Fibroblast of skin of left biceps (primary cell): ENCODE data around the gene GOLGA6C.
"Not testable (repeated sequence)": the region's sequence is repeated elsewhere in the genome, so short reads cannot be mapped to it uniquely, and the experiment has no call there.

Experiments used
- DNase-seq, 2 experiments: peaks; one replicate each; pipeline ENCODE4 v3.0.0-alpha.2; 2013; ENCODE audit warnings: low read depth in 2 of 2

The GOLGA6C gene

GRCh38 chr15:75258034-75258433 lies at the start of gene GOLGA6C:
GOLGA6C (plus strand) TSS chr15:75258334; CDS start chr15:75258599, 265 bp downstream.
- not testable (repeated sequence) for DNase-seq

- DNase-seq: no peak
These were observed 49.4 kb upstream of the GOLGA6C start for GRCh38 chr15:75208501-75209288.

GRCh38 chr15:75209289-75209676 lies 48.9 kb upstream of the GOLGA6C start:
- DNase-seq: no peak

GRCh38 chr15:75210811-75211230 lies 47.3 kb upstream of the GOLGA6C start:
- no peak for DNase-seq

- DNase-seq: no peak
These were observed 46.5 kb upstream of the GOLGA6C start for GRCh38 chr15:75211436-75212199.

- DNase-seq: no peak
These were observed 45.8 kb upstream of the GOLGA6C start for GRCh38 chr15:75212200-75212858.

GRCh38 chr15:75213212-75213767 lies 44.8 kb upstream of the GOLGA6C start:
- DNase-seq: no peak

- DNase-seq: no peak
These were observed 44.3 kb upstream of the GOLGA6C start for GRCh38 chr15:75213768-75214221.

- no peak for DNase-seq
These were observed 43.6 kb upstream of the GOLGA6C start for GRCh38 chr15:75214293-75215096.

GRCh38 chr15:75215107-75216004 lies 42.8 kb upstream of the GOLGA6C start:
- DNase-seq: no peak

- DNase-seq: no peak
These were observed 41.1 kb upstream of the GOLGA6C start for GRCh38 chr15:75217012-75217411.

- not testable (repeated sequence) for DNase-seq
These were observed 40.6 kb upstream of the GOLGA6C start for GRCh38 chr15:75217574-75217973.

- not testable (repeated sequence) for DNase-seq
These were observed 38.6 kb upstream of the GOLGA6C start for GRCh38 chr15:75219507-75219929.

- no peak for DNase-seq
These were observed 34.4 kb upstream of the GOLGA6C start for GRCh38 chr15:75223688-75224087.

GRCh38 chr15:75224281-75224680 lies 33.9 kb upstream of the GOLGA6C start:
- DNase-seq: no peak

- not testable (repeated sequence) for DNase-seq
These were observed 32.9 kb upstream of the GOLGA6C start for GRCh38 chr15:75225102-75225836.

- no peak for DNase-seq
These were observed 32.0 kb upstream of the GOLGA6C start for GRCh38 chr15:75225951-75226732.

- not testable (repeated sequence) for DNase-seq
These were observed 31.0 kb upstream of the GOLGA6C start for GRCh38 chr15:75227112-75227511.
